ENCODE measurements around the gene MARCHF4. TPM values are rescaled to one million over a fixed set of nuclear protein-coding genes. Genes with fewer than 3 reads are reported as not detected.
A peak's percentile ranks its signal among the peaks of the same experiment; 100 is the strongest.
"Not testable (repeated sequence)": the region's sequence is repeated elsewhere in the genome, so short reads cannot be mapped to it uniquely, and the experiment has no call there.

The MARCHF4 gene
- total RNA-seq, 1 experiment from 2014 or later: 0.26 TPM

DNA sequence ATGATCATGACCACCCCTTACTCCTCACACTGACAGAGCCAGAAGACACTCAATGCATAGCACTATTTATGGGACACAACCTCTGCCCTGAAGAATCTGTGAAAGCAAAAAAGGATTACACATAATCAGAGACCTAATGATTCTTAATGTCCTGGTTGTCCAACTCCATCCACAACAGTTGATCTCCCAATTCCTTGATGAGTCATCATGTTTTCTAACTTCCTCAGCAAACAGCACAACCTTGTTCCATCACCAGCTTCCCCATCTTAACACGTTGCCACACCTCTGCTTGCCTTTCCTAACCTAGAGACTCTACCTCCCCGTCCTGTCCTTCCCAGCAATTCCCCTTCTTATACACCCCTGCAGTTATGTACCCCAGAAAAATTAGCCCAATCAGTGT is 13.2 kb upstream of the MARCHF4 start:
- Histone ChIP-seq H4K91ac (ENCODE audit: insufficient read length, low read depth, low read length) (no peak overlapping the region), H3K23ac (ENCODE audit: insufficient read length, low read depth, low read length) (no peak overlapping the region), H3K9me3 (ENCODE audit: control insufficient read depth, low read depth, low read length) (no peaks in the 10 kb centered on the region), H3K14ac (ENCODE audit: insufficient read depth, low read length) (no peak overlapping the region), H2BK12ac (ENCODE audit: insufficient read length, low read depth, low read length) (no peak overlapping the region), H3K18ac (ENCODE audit: insufficient read length, low read depth, low read length) (no peak overlapping the region), H3K23me2 (ENCODE audit: insufficient read length, low read depth, low read length, poor library complexity, severe bottlenecking) (no peaks in the 10 kb centered on the region), H2BK5ac (ENCODE audit: insufficient read length, low read length) (no peak overlapping the region), H4K5ac (ENCODE audit: insufficient read length, low read depth, low read length) (no peak overlapping the region), H3K4ac (ENCODE audit: low read depth, low read length) (no peak overlapping the region), H2BK20ac (ENCODE audit: low read depth, low read length, poor library complexity, severe bottlenecking) (no peak overlapping the region), H3K27me3 (ENCODE audit: insufficient read depth, low read length) (no peaks in the 10 kb centered on the region), H3K79me2 (ENCODE audit: insufficient read depth, low read length) (no peaks in the 10 kb centered on the region), H4K8ac (replicated peaks; ENCODE audit: insufficient read length, low read depth, low read length) (no peak overlapping the region), H3K56ac (ENCODE audit: insufficient read length, low read depth, low read length) (no peak overlapping the region), H3K4me2 (ENCODE audit: insufficient read depth, insufficient read length, low read length) (no peak overlapping the region), H2AFZ (ENCODE audit: low read length) (no peak overlapping the region), H3K27ac (ENCODE audit: insufficient read length, low read depth, low read length) (no peak overlapping the region), H3K9ac (ENCODE audit: extremely low read depth, insufficient read length, low read length) (no peak overlapping the region), H4K20me1 (ENCODE audit: control insufficient read depth, insufficient read depth, insufficient read length) (no peaks in the 10 kb centered on the region), H3K4me1 (ENCODE audit: insufficient read depth, low read length) (peaks cover 3% of the 10 kb centered on the region), H3K79me1 (ENCODE audit: insufficient read depth, low read depth, low read length, poor library complexity, severe bottlenecking) (no peaks in the 10 kb centered on the region), H2AK5ac (ENCODE audit: insufficient read length, low read length) (no peak overlapping the region), H2BK15ac (ENCODE audit: low read depth, low read length) (no peak overlapping the region), H3T11ph (ENCODE audit: low read length) (no peak overlapping the region), H2BK120ac (ENCODE audit: low read depth, low read length, poor library complexity, severe bottlenecking) (no peak overlapping the region)
- no peak overlapping the region for H3K4me3 Mint-ChIP-seq
- peak overlapping the region in 1 of 3 experiments; percentile 2; a peak in 1 of 7 replicates for H3K27ac Mint-ChIP-seq
- TF ChIP-seq, protein P1, sequence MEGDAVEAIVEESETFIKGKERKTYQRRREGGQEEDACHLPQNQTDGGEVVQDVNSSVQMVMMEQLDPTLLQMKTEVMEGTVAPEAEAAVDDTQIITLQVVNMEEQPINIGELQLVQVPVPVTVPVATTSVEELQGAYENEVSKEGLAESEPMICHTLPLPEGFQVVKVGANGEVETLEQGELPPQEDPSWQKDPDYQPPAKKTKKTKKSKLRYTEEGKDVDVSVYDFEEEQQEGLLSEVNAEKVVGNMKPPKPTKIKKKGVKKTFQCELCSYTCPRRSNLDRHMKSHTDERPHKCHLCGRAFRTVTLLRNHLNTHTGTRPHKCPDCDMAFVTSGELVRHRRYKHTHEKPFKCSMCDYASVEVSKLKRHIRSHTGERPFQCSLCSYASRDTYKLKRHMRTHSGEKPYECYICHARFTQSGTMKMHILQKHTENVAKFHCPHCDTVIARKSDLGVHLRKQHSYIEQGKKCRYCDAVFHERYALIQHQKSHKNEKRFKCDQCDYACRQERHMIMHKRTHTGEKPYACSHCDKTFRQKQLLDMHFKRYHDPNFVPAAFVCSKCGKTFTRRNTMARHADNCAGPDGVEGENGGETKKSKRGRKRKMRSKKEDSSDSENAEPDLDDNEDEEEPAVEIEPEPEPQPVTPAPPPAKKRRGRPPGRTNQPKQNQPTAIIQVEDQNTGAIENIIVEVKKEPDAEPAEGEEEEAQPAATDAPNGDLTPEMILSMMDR (conservative IDR thresholded peaks at IDR 0.05): no peak
- WGBS (ENCODE audit: extremely low coverage, insufficient read length, low lambda C conversion rate): no CpG with 5 or more reads among the region's 2 CpGs
- peaks cover 8 to 11% of the 10 kb centered on the region in 2 experiments; a peak in 3 of 4 replicates for H3K4me1 Mint-ChIP-seq
- DNase-seq: no peak
- H3K36me3 Mint-ChIP-seq (ENCODE audit: insufficient read depth in 1 of 3, low read depth in 3 of 3): no peaks in the 10 kb centered on the region; a peak in 1 of 7 replicates
- peaks cover 4% of the 10 kb centered on the region; the same call in 1 of the 2 replicates for H3K27me3 Mint-ChIP-seq (ENCODE audit: low read depth)
- H3K9me3 Mint-ChIP-seq: no peaks in the 10 kb centered on the region

DNA sequence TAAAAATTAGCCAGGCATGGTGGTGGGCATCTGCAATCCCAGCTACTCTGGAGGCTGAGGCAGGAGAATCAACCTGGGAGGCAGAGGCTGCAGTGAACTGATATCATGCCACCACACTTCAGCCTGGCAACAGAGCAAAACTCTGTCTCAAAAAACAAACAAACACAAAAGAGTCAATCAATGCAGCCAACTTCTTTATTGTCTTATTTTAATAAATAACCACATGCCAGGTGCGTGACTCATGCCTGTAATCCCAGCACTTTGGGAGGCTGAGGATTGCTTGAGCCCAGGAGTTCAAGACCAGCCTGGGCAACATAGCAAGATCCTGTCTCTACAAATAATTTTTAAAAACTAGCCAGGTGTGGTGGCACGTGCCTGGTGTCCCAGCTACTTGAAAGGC is 12.1 kb upstream of the MARCHF4 start:
- not testable (repeated sequence) for H3K14ac ChIP-seq (ENCODE audit: insufficient read depth, low read length); H2BK12ac ChIP-seq (ENCODE audit: insufficient read length, low read depth, low read length); H3T11ph ChIP-seq (ENCODE audit: low read length); H3K4ac ChIP-seq (ENCODE audit: low read depth, low read length); H3K4me1 ChIP-seq (ENCODE audit: insufficient read depth, low read length); H3K36me3 Mint-ChIP-seq (ENCODE audit: insufficient read depth in 1 of 3, low read depth in 3 of 3); H3K4me3 Mint-ChIP-seq; H3K79me2 ChIP-seq (ENCODE audit: insufficient read depth, low read length); H3K9ac ChIP-seq (ENCODE audit: extremely low read depth, insufficient read length, low read length); H4K8ac ChIP-seq (replicated peaks; ENCODE audit: insufficient read length, low read depth, low read length); H2BK5ac ChIP-seq (ENCODE audit: insufficient read length, low read length); H3K9me3 ChIP-seq (ENCODE audit: control insufficient read depth, low read depth, low read length); H3K56ac ChIP-seq (ENCODE audit: insufficient read length, low read depth, low read length); H3K27ac ChIP-seq (ENCODE audit: insufficient read length, low read depth, low read length); H3K27me3 Mint-ChIP-seq (ENCODE audit: low read depth); H4K91ac ChIP-seq (ENCODE audit: insufficient read length, low read depth, low read length); H4K5ac ChIP-seq (ENCODE audit: insufficient read length, low read depth, low read length); H3K23me2 ChIP-seq (ENCODE audit: insufficient read length, low read depth, low read length, poor library complexity, severe bottlenecking); H3K27ac Mint-ChIP-seq; H3K9me3 Mint-ChIP-seq; H4K20me1 ChIP-seq (ENCODE audit: control insufficient read depth, insufficient read depth, insufficient read length); H2BK120ac ChIP-seq (ENCODE audit: low read depth, low read length, poor library complexity, severe bottlenecking); DNase-seq; H3K18ac ChIP-seq (ENCODE audit: insufficient read length, low read depth, low read length); H3K79me1 ChIP-seq (ENCODE audit: insufficient read depth, low read depth, low read length, poor library complexity, severe bottlenecking); H2BK15ac ChIP-seq (ENCODE audit: low read depth, low read length); H3K23ac ChIP-seq (ENCODE audit: insufficient read length, low read depth, low read length); H3K4me2 ChIP-seq (ENCODE audit: insufficient read depth, insufficient read length, low read length); H2AFZ ChIP-seq (ENCODE audit: low read length); H3K27me3 ChIP-seq (ENCODE audit: insufficient read depth, low read length); H2BK20ac ChIP-seq (ENCODE audit: low read depth, low read length, poor library complexity, severe bottlenecking); H2AK5ac ChIP-seq (ENCODE audit: insufficient read length, low read length)
- no CpG with 5 or more reads among the region's 2 CpGs for WGBS (ENCODE audit: extremely low coverage, insufficient read length, low lambda C conversion rate)
- H3K4me1 Mint-ChIP-seq: peaks cover 8 to 11% of the 10 kb centered on the region in 2 experiments; a peak in 3 of 4 replicates
